H1 (cell line): ENCODE measurements around the gene MEGF11. TPM values are rescaled to one million over a fixed set of nuclear protein-coding genes. Genes with fewer than 3 reads are reported as not detected.

Experiments
- CTCF ChIA-PET: fragments of 300-600 bp; sonication (Branson Sonifier 250); formaldehyde crosslinking; loops from one replicate; lab custom pipeline; 2021; ENCODE audit not compliant: partially characterized antibody; lab: Charles Lee
- POLR2A ChIA-PET: fragments of 300-600 bp; sonication (Branson Sonifier 250); formaldehyde crosslinking; loops from one replicate; lab custom pipeline; 2021; ENCODE audit warnings: inconsistent platforms; ENCODE audit not compliant: partially characterized antibody; lab: Charles Lee
- DNase-seq, 2 experiments: peaks; one replicate each; pipeline versions ENCODE4 v3.0.0 to v3.0.0-alpha.2; 2010 to 2022; ENCODE audit warnings: low spot score in 2 of 2, low read depth in 1 of 2, mixed read lengths in 1 of 2
- FAIRE-seq: peaks from 2 replicates; lab custom pipeline; 2011; peaks lifted over from hg19 to GRCh38; lab: Jason Lieb, UNC
- H2AFZ ChIP-seq: 2 replicates; pipeline ENCODE4 v1.8.1; 2012; ENCODE audit warnings: low read length, inconsistent platforms
- H2AK5ac ChIP-seq: 2 replicates; pipeline ENCODE4 v1.6.1; 2013; ENCODE audit warnings: low read depth, low read length
- H2BK120ac ChIP-seq: replicated peaks from 2 replicates; pipeline ENCODE3; 2013; ENCODE audit warnings: low read depth, low read length, inconsistent platforms
- H2BK12ac ChIP-seq: 2 replicates; pipeline ENCODE4 v1.6.1; 2013; ENCODE audit warnings: low read depth, low read length
- H2BK15ac ChIP-seq: 2 replicates; pipeline ENCODE4 v1.6.1; 2013; ENCODE audit warnings: low read length
- H2BK20ac ChIP-seq: 2 replicates; pipeline ENCODE4 v1.6.1; 2013; ENCODE audit warnings: low read length
- H2BK5ac ChIP-seq: 2 replicates; pipeline ENCODE4 v1.6.1; 2013; ENCODE audit warnings: low read depth, low read length
- H3K14ac ChIP-seq: 2 replicates; pipeline ENCODE4 v1.6.1; 2013; ENCODE audit warnings: inconsistent platforms; ENCODE audit not compliant: insufficient read length
- H3K18ac ChIP-seq: 2 replicates; pipeline ENCODE4 v1.6.1; 2013; ENCODE audit warnings: low read length; ENCODE audit errors: extremely low read depth
- H3K23ac ChIP-seq: 2 replicates; pipeline ENCODE4 v1.6.1; 2013; ENCODE audit warnings: inconsistent platforms; ENCODE audit not compliant: insufficient read length
- H3K23me2 ChIP-seq: 2 replicates; pipeline ENCODE4 v1.6.1; 2013; ENCODE audit warnings: low read depth, low read length
- H3K27ac ChIP-seq: 2 replicates; pipeline ENCODE4 v1.6.1; 2011; ENCODE audit warnings: low read depth, low read length, inconsistent platforms
- H3K27me3 ChIP-seq, 4 experiments: replicated peaks in 1 of 4; 1 replicate in 1 of 4; 2 replicates in 3 of 4; pipeline versions ENCODE4 v1.6.1 to v1.8.1; 2011 to 2013; ENCODE audit warnings: low read length in 3 of 4, mild to moderate bottlenecking in 3 of 4, inconsistent platforms in 2 of 4, mixed read lengths in 2 of 4, moderate library complexity in 1 of 4; ENCODE audit not compliant: control insufficient read depth in 3 of 4, insufficient read depth in 3 of 4; ENCODE audit errors: extremely low read depth in 1 of 4
- H3K36me3 ChIP-seq, 4 experiments: 2 replicates each; pipeline versions ENCODE4 v1.6.1 to v1.8.1; 2011 to 2013; ENCODE audit warnings: mild to moderate bottlenecking in 4 of 4, low read length in 3 of 4, moderate library complexity in 2 of 4, control low read depth in 1 of 4, inconsistent platforms in 1 of 4; ENCODE audit not compliant: insufficient read depth in 4 of 4, control insufficient read depth in 2 of 4
- H3K4ac ChIP-seq: replicated peaks from 2 replicates; pipeline ENCODE3; 2013; ENCODE audit warnings: low read length, low read depth, mixed read lengths, inconsistent platforms; ENCODE audit not compliant: insufficient read length
- H3K4me1 ChIP-seq, 4 experiments: replicated peaks in 1 of 4; 1 replicate in 1 of 4; 2 replicates in 3 of 4; pipeline versions ENCODE4 v1.6.1 to v1.8.1; 2011 to 2013; ENCODE audit warnings: low read length in 3 of 4, inconsistent platforms in 2 of 4, mixed read lengths in 1 of 4; ENCODE audit not compliant: insufficient read depth in 4 of 4, control insufficient read depth in 3 of 4
- H3K4me2 ChIP-seq, 2 experiments: 2 replicates each; pipeline versions ENCODE4 v1.6.1 to v1.8.1; 2011 to 2013; ENCODE audit warnings: low read depth in 2 of 2, low read length in 2 of 2, control low read depth in 1 of 2, inconsistent platforms in 1 of 2, mild to moderate bottlenecking in 1 of 2; ENCODE audit not compliant: insufficient read depth in 1 of 2
- H3K4me3 ChIP-seq, 4 experiments: fragments of 200-600, 300-600 bp in 1 of 4; sonication (generic), shearing (Covaris generic), sonication (Bioruptor Twin) in 1 of 4; 2 replicates each; pipeline versions ENCODE4 v1.5.1 to v1.8.1; 2011 to 2016; ENCODE audit warnings: low read length in 4 of 4, low read depth in 3 of 4, control low read depth in 2 of 4, inconsistent platforms in 2 of 4, mild to moderate bottlenecking in 2 of 4, mixed read lengths in 1 of 4, moderate library complexity in 1 of 4; ENCODE audit not compliant: insufficient read depth in 2 of 4; ENCODE audit errors: extremely low read depth in 1 of 4
- H3K56ac ChIP-seq: replicated peaks from 2 replicates; pipeline ENCODE3; 2013; ENCODE audit warnings: low read depth, mild to moderate bottlenecking, mixed read lengths, low read length, inconsistent platforms; ENCODE audit not compliant: insufficient read length
- H3K79me1 ChIP-seq: 2 replicates; pipeline ENCODE4 v1.6.1; 2013; ENCODE audit warnings: low read depth, low read length, control low read depth
- H3K79me2 ChIP-seq, 2 experiments: 2 replicates each; pipeline versions ENCODE4 v1.6.1 to v1.8.1; 2012 to 2013; ENCODE audit warnings: low read length in 2 of 2, mild to moderate bottlenecking in 2 of 2, inconsistent platforms in 1 of 2; ENCODE audit not compliant: insufficient read depth in 2 of 2, control insufficient read depth in 1 of 2
- H3K9ac ChIP-seq, 4 experiments: replicated peaks in 1 of 4; 1 replicate in 1 of 4; 2 replicates in 3 of 4; pipeline versions ENCODE4 v1.6.1 to v1.8.1; 2011 to 2013; ENCODE audit warnings: low read depth in 3 of 4, low read length in 3 of 4, control low read depth in 2 of 4, mild to moderate bottlenecking in 2 of 4, moderate library complexity in 2 of 4, inconsistent platforms in 1 of 4; ENCODE audit errors: extremely low read depth in 1 of 4
- H3K9me3 ChIP-seq, 2 experiments: 2 replicates each; pipeline versions ENCODE4 v1.6.1 to v1.8.1; 2012 to 2013; ENCODE audit warnings: mild to moderate bottlenecking in 2 of 2, moderate library complexity in 2 of 2, control low read depth in 1 of 2, inconsistent platforms in 1 of 2, low read depth in 1 of 2, low read length in 1 of 2, mixed read lengths in 1 of 2; ENCODE audit not compliant: insufficient read depth in 2 of 2
- H4K20me1 ChIP-seq, 2 experiments: replicated peaks in 1 of 2; 2 replicates each; pipeline versions ENCODE3 to v1.8.1; 2011 to 2013; ENCODE audit warnings: inconsistent platforms in 2 of 2, low read length in 2 of 2, mild to moderate bottlenecking in 1 of 2; ENCODE audit not compliant: insufficient read depth in 2 of 2, control insufficient read depth in 1 of 2
- H4K5ac ChIP-seq: 2 replicates; pipeline ENCODE4 v1.6.1; 2013; ENCODE audit warnings: low read length, low read depth, mixed read lengths, inconsistent platforms; ENCODE audit not compliant: insufficient read length
- H4K8ac ChIP-seq: 2 replicates; pipeline ENCODE4 v1.8.0; 2013; ENCODE audit warnings: mild to moderate bottlenecking, moderate library complexity, low read length, inconsistent platforms; ENCODE audit not compliant: insufficient read depth; ENCODE audit errors: extremely low read depth
- H4K91ac ChIP-seq: replicated peaks from 2 replicates; pipeline ENCODE3; 2013; ENCODE audit warnings: low read length, mixed read lengths, inconsistent platforms; ENCODE audit not compliant: insufficient read length
- CHD1 ChIP-seq: IDR thresholded peaks from 2 replicates; pipeline ENCODE4 v1.6.1; 2012; ENCODE audit warnings: low read depth, low read length, improper control_type of control experiment
- GABPA ChIP-seq: IDR thresholded peaks from 2 replicates; pipeline ENCODE4 v1.6.1; 2011; ENCODE audit warnings: mild to moderate bottlenecking, low read length, moderate library complexity, borderline replicate concordance; ENCODE audit not compliant: insufficient read depth
- MAFK ChIP-seq: IDR thresholded peaks from 2 replicates; pipeline ENCODE4 v1.6.1; 2012; ENCODE audit warnings: low read depth, mild to moderate bottlenecking, improper control_type of control experiment, low read length
- POLR2A ChIP-seq, 2 experiments: IDR thresholded peaks; 1 replicate in 1 of 2; 2 replicates in 1 of 2; pipeline ENCODE4 v1.6.1; 2011; ENCODE audit warnings: low read depth in 2 of 2, low read length in 2 of 2, mild to moderate bottlenecking in 2 of 2; ENCODE audit errors: control extremely low read depth in 1 of 2
- SUZ12 ChIP-seq: fragments of 200-600 bp; sonication (generic); IDR thresholded peaks from 2 replicates; pipeline ENCODE4 v1.6.1; 2012; ENCODE audit warnings: mild to moderate bottlenecking, inconsistent platforms, low read length, moderate library complexity, mixed read lengths
- WGBS, 2 experiments: shearing (Covaris generic) in 1 of 2; methylation state at CpG; one replicate each; pipeline versions ENCODE4 v1.1.6 to v1.1.7; 2013 to 2015; ENCODE audit warnings: low lambda C conversion rate in 2 of 2, mixed read lengths in 2 of 2, inconsistent platforms in 1 of 2, low coverage in 1 of 2, missing lambda C conversion rate in 1 of 2; ENCODE audit not compliant: insufficient replicate concordance in 2 of 2, insufficient coverage in 1 of 2, insufficient read length in 1 of 2; ENCODE audit errors: extremely low coverage in 1 of 2, missing lambda C conversion rate in 1 of 2; 5-methylcytosine and 5-hydroxymethylcytosine counted together
- polyA plus RNA-seq, 7 experiments: library from polyadenylated mRNA; depleted of rRNA in 3 of 7; stranded (reverse) in 5 of 7; unstranded in 2 of 7; fragments of >200 nt in 5 of 7; fragments of 200-250 nt in 2 of 7; gene quantifications; 1 replicate in 5 of 7; 2 replicates in 1 of 7; 4 replicates in 1 of 7; pipeline versions ENCODE4 v1.2.1 to v1.2.3, GENCODE V29; 2011 to 2013; ENCODE audit warnings: missing spikeins in 2 of 7, mixed read lengths in 2 of 7
- total RNA-seq: library from RNA; stranded (reverse); fragmentation: NEBNext Ultra II Directional; extraction: Animal tissue kit (Norgen Biotek cat#: 25700); gene quantifications from 2 replicates; pipeline ENCODE4 v1.2.1, GENCODE V29; 2021

MEGF11 gene
- total and polyA plus RNA-seq, 2 of the 8 experiments (the other 6 are each of a cell fraction or from before 2014, with no cell fraction given): 4.4 to 4.8 TPM

DNA sequence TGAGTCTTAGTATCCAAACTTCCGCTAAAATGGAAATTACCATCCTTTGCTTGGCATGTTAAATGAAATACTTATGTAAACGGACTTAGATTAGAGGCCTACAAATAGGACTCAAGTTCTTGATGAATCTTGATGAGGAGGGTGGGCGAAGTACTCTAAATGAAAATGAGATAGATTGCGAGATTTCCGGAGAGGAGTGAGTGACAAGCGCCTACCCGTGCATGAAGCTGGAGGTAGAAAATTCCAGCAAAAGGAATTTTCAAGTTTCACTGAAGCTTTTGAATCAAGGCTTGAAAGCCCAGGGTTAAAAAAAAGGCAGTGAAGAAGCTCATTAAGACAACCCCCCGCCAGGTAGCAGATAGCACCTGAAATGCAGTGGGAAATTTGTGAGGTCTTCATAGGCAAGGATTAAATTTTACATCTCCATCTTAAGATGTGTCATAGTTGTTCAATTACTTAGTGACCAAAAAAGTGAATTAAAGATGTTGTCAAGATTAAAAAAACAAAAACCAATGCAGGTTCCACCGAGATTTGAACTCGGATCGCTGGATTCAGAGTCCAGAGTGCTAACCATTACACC lies 384.9 kb downstream of the MEGF11 start:
- H2BK12ac ChIP-seq: no peak overlapping the region; the same call in 1 of the 2 replicates
- H3K14ac ChIP-seq: no peak overlapping the region
- no peak overlapping the region for H2AK5ac ChIP-seq
- ChIA-PET POLR2A (interaction anchor here (0.6 to 2.6 kb wide), 34 partner anchors 9 to 637 kb away, joined by 3 to 19 read pairs (median 4); partner anchors contain the start of genes DENND4A, HACD3, INTS14 and RNU5B-1), CTCF (interaction anchor here (0.6 to 5.5 kb wide), 16 partner anchors 9 to 386 kb away, joined by 3 to 40 read pairs (median 3); partner anchors contain the start of gene DENND4A)
- peak overlapping the region; percentile 26 to 89; a peak in 3 of 4 replicates for H3K4me2 ChIP-seq
- peak overlapping the region; percentile 85 to 99 (median 92) for H3K4me3 ChIP-seq
- 0 out of 2 replicates have a peak overlapping the region, but pooled peaks have one; percentile 30 for H2AFZ ChIP-seq
- no peak overlapping the region for H4K91ac ChIP-seq
- FAIRE-seq: no peak
- H3K27me3 ChIP-seq: no peaks in the 10 kb centered on the region
- H3K9ac ChIP-seq: peak overlapping the region in 2 of 4 experiments; percentile 94 to 96; a peak in 2 of 7 replicates
- no peak overlapping the region for H3K4ac ChIP-seq
- H4K20me1 ChIP-seq: peaks cover 2 to 3% of the 10 kb centered on the region in 2 experiments
- no peak overlapping the region for H3K18ac ChIP-seq
- no peak overlapping the region for H3K23ac ChIP-seq
- H2BK5ac ChIP-seq: peak overlapping the region; percentile 98; the same call in 1 of the 2 replicates
- H3K56ac ChIP-seq: no peak overlapping the region
- H3K27ac ChIP-seq: no peak overlapping the region
- H3K36me3 ChIP-seq: no peaks in the 10 kb centered on the region
- peaks cover 0 to 2% (median 0%) of the 10 kb centered on the region in 4 experiments; a peak in 2 of 7 replicates for H3K4me1 ChIP-seq
- H3K79me2 ChIP-seq: peaks cover 6 to 38% of the 10 kb centered on the region in 2 experiments
- H4K8ac ChIP-seq: no peak overlapping the region
- H3K9me3 ChIP-seq: no peaks in the 10 kb centered on the region
- H2BK20ac ChIP-seq: no peak overlapping the region
- H2BK120ac ChIP-seq: no peak overlapping the region
- TF ChIP-seq SUZ12: no peak
- no peak for TF ChIP-seq GABPA
- TF ChIP-seq POLR2A (IDR thresholded peaks at IDR 0.05; ENCODE audit: control extremely low read depth in 1 of 2, low read depth in 2 of 2, low read length in 2 of 2): no peak
- TF ChIP-seq CHD1: no peak
- TF ChIP-seq MAFK: peak; percentile 76; the same call in 1 of the 2 replicates
- H4K5ac ChIP-seq: no peak overlapping the region
- no peaks in the 10 kb centered on the region; the same call in 1 of the 2 replicates for H3K79me1 ChIP-seq
- WGBS, 2 experiments: 59% methylated on average over 11 of the region's 11 CpGs; no CpG with 5 or more reads in 1 of the 2 experiments
- peaks cover 6% of the 10 kb centered on the region; the same call in 1 of the 2 replicates for H3K23me2 ChIP-seq
- no peak overlapping the region for H2BK15ac ChIP-seq
- no peak for DNase-seq
